H9 (cell line): ENCODE data around the gene ELF1. TPM values are rescaled to one million over a fixed set of nuclear protein-coding genes. Genes with fewer than 3 reads are reported as not detected.

Experiments used
- DNase-seq: peaks from one replicate; pipeline ENCODE4 v3.0.0-alpha.2; 2017
- H2AFZ ChIP-seq: one replicate; pipeline ENCODE4 v1.6.1; 2013; ENCODE audit warnings: mild to moderate bottlenecking, low read length, control low read depth, moderate library complexity
- H2AK5ac ChIP-seq: 2 replicates; pipeline ENCODE4 v1.6.1; 2013; ENCODE audit warnings: low read length, control low read depth, mixed read lengths; ENCODE audit not compliant: insufficient read length
- H2BK120ac ChIP-seq: one replicate; pipeline ENCODE4 v1.6.1; 2013; ENCODE audit warnings: low read depth, mild to moderate bottlenecking, low read length, control low read depth, inconsistent platforms; ENCODE audit not compliant: poor library complexity, severe bottlenecking
- H2BK12ac ChIP-seq: 2 replicates; pipeline ENCODE4 v1.6.1; 2013; ENCODE audit warnings: low read length, control low read depth, mixed read lengths, low read depth; ENCODE audit not compliant: insufficient read length
- H2BK15ac ChIP-seq: 2 replicates; pipeline ENCODE4 v1.6.1; 2013; ENCODE audit warnings: low read depth, low read length, control low read depth
- H2BK20ac ChIP-seq: one replicate; pipeline ENCODE4 v1.6.1; 2013; ENCODE audit warnings: low read depth, mild to moderate bottlenecking, low read length, control low read depth, inconsistent platforms; ENCODE audit not compliant: poor library complexity, severe bottlenecking
- H2BK5ac ChIP-seq: 2 replicates; pipeline ENCODE4 v1.6.1; 2013; ENCODE audit warnings: low read length, control low read depth, mixed read lengths; ENCODE audit not compliant: insufficient read length
- H3K14ac ChIP-seq: 2 replicates; pipeline ENCODE4 v1.6.1; 2013; ENCODE audit warnings: low read length, control low read depth; ENCODE audit not compliant: insufficient read depth
- H3K18ac ChIP-seq: 2 replicates; pipeline ENCODE4 v1.6.1; 2013; ENCODE audit warnings: low read depth, mild to moderate bottlenecking, mixed read lengths, low read length, control low read depth; ENCODE audit not compliant: insufficient read length
- H3K23ac ChIP-seq: 2 replicates; pipeline ENCODE4 v1.6.1; 2013; ENCODE audit warnings: low read length, control low read depth, mixed read lengths, low read depth; ENCODE audit not compliant: insufficient read length
- H3K23me2 ChIP-seq: 2 replicates; pipeline ENCODE4 v1.6.1; 2013; ENCODE audit warnings: low read depth, mild to moderate bottlenecking, mixed read lengths, low read length, control low read depth; ENCODE audit not compliant: insufficient read length, poor library complexity, severe bottlenecking
- H3K27ac ChIP-seq: 2 replicates; pipeline ENCODE4 v1.5.1; 2013; ENCODE audit warnings: low read length, control low read depth, mixed read lengths, low read depth; ENCODE audit not compliant: insufficient read length
- H3K27me3 ChIP-seq: 2 replicates; pipeline ENCODE4 v1.6.1; 2013; ENCODE audit warnings: low read length, control low read depth, inconsistent platforms; ENCODE audit not compliant: insufficient read depth
- H3K4ac ChIP-seq: 2 replicates; pipeline ENCODE4 v1.6.1; 2013; ENCODE audit warnings: low read depth, mild to moderate bottlenecking, control low read depth, inconsistent platforms, low read length, moderate library complexity
- H3K4me1 ChIP-seq: 2 replicates; pipeline ENCODE4 v1.6.1; 2013; ENCODE audit warnings: low read length, control low read depth, inconsistent platforms; ENCODE audit not compliant: insufficient read depth
- H3K4me2 ChIP-seq: 2 replicates; pipeline ENCODE4 v1.6.1; 2013; ENCODE audit warnings: low read length, control low read depth, mixed read lengths; ENCODE audit not compliant: insufficient read length, insufficient read depth
- H3K56ac ChIP-seq: 2 replicates; pipeline ENCODE4 v1.6.1; 2013; ENCODE audit warnings: low read depth, mild to moderate bottlenecking, mixed read lengths, low read length, control low read depth; ENCODE audit not compliant: insufficient read length
- H3K79me1 ChIP-seq: 2 replicates; pipeline ENCODE4 v1.6.1; 2013; ENCODE audit warnings: low read depth, mild to moderate bottlenecking, moderate library complexity, low read length, control low read depth, inconsistent platforms; ENCODE audit not compliant: insufficient read depth, poor library complexity, severe bottlenecking
- H3K79me2 ChIP-seq: 2 replicates; pipeline ENCODE4 v1.6.1; 2013; ENCODE audit warnings: low read length, control low read depth, inconsistent platforms; ENCODE audit not compliant: insufficient read depth
- H3K9ac ChIP-seq: 2 replicates; pipeline ENCODE4 v1.6.1; 2013; ENCODE audit warnings: low read length, control low read depth, mixed read lengths; ENCODE audit not compliant: insufficient read length; ENCODE audit errors: extremely low read depth
- H3K9me3 ChIP-seq: one replicate; pipeline ENCODE4 v1.6.1; 2013; ENCODE audit warnings: low read depth, low read length, inconsistent platforms; ENCODE audit not compliant: control insufficient read depth
- H3T11ph ChIP-seq: one replicate; pipeline ENCODE4 v1.6.1; 2013; ENCODE audit warnings: mild to moderate bottlenecking, low read length, control low read depth, inconsistent platforms
- H4K20me1 ChIP-seq: one replicate; pipeline ENCODE4 v1.6.1; 2013; ENCODE audit not compliant: control insufficient read depth, insufficient read length, insufficient read depth
- H4K5ac ChIP-seq: 2 replicates; pipeline ENCODE4 v1.6.1; 2013; ENCODE audit warnings: low read depth, mild to moderate bottlenecking, mixed read lengths, low read length, control low read depth; ENCODE audit not compliant: insufficient read length
- H4K8ac ChIP-seq: replicated peaks from 2 replicates; pipeline ENCODE4 v1.6.1; 2013; ENCODE audit warnings: low read length, control low read depth, mixed read lengths, low read depth; ENCODE audit not compliant: insufficient read length
- H4K91ac ChIP-seq: 2 replicates; pipeline ENCODE4 v1.6.1; 2013; ENCODE audit warnings: low read depth, mild to moderate bottlenecking, moderate library complexity, mixed read lengths, low read length, control low read depth; ENCODE audit not compliant: insufficient read length
- H3K27ac Mint-ChIP-seq, 3 experiments: 2 replicates in 2 of 3; 3 replicates in 1 of 3; pipeline ENCODE4 v1.8.0; 2020 to 2021; ENCODE audit warnings: mixed read lengths in 3 of 3, mild to moderate bottlenecking in 1 of 3, moderate library complexity in 1 of 3
- H3K27me3 Mint-ChIP-seq: 2 replicates; pipeline ENCODE4 v1.8.0; 2021; ENCODE audit warnings: low read depth, mild to moderate bottlenecking, moderate library complexity, mixed read lengths
- H3K36me3 Mint-ChIP-seq, 3 experiments: 2 replicates in 2 of 3; 3 replicates in 1 of 3; pipeline ENCODE4 v1.8.0; 2020 to 2021; ENCODE audit warnings: low read depth in 3 of 3, mixed read lengths in 3 of 3; ENCODE audit not compliant: insufficient read depth in 1 of 3
- H3K4me1 Mint-ChIP-seq, 2 experiments: 2 replicates each; pipeline ENCODE4 v1.8.0; 2020; ENCODE audit warnings: mixed read lengths in 2 of 2
- H3K4me3 Mint-ChIP-seq, 2 experiments: 2 replicates in 1 of 2; 3 replicates in 1 of 2; pipeline ENCODE4 v1.8.0; 2020 to 2021; ENCODE audit warnings: mild to moderate bottlenecking in 2 of 2, mixed read lengths in 2 of 2, moderate library complexity in 1 of 2
- H3K9me3 Mint-ChIP-seq, 2 experiments: 2 replicates in 1 of 2; 3 replicates in 1 of 2; pipeline ENCODE4 v1.8.0; 2020; ENCODE audit warnings: mild to moderate bottlenecking in 2 of 2, mixed read lengths in 2 of 2, moderate library complexity in 1 of 2
- WGBS: extraction: QIAGEN DNeasy Blood & Tissue Kit; methylation state at CpG from one replicate; pipeline ENCODE4 v1.1.7; 2013; ENCODE audit warnings: missing lambda C conversion rate, low lambda C conversion rate, mixed read lengths; ENCODE audit not compliant: insufficient read length; ENCODE audit errors: extremely low coverage; 5-methylcytosine and 5-hydroxymethylcytosine counted together
- total RNA-seq: library from RNA; stranded (reverse); gene quantifications from 2 replicates; pipeline ENCODE4 v1.2.1, GENCODE V29; 2021
- TF ChIP-seq, protein P1 (sequence below): fragments of 200-600 bp; sonication (generic); conservative IDR thresholded peaks from 3 replicates; pipeline ENCODE4 v1.8.0; 2021; ENCODE audit warnings: antibody characterized with exemption, mild to moderate bottlenecking

ELF1 gene
- total RNA-seq, 1 experiment from 2014 or later: 15.5 TPM

DNA sequence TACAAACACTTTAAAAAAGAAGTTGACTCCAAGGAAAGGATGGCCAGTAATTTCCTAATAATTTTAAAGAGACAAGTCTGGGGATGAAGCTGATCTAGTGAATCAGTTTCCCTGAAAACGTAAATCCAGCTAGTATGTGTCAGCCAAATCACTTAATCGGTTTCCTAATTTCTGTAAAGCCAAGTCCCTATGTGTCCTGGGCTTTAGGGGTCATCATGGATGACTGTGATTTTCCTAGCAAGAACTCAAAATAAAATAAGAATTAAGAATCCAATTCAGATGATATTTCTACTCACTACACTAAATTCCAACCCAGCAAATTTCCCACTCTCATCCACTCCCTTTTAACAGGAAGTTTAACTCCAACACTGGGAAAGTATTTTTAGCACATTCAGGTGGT is 35.9 kb downstream of the ELF1 start:
- Histone ChIP-seq H3K23ac (no peak overlapping the region), H3K79me2 (no peaks in the 10 kb centered on the region), H3K79me1 (no peaks in the 10 kb centered on the region), H2AK5ac (no peak overlapping the region), H4K91ac (no peak overlapping the region), H4K8ac (no peak overlapping the region), H3K9me3 (no peaks in the 10 kb centered on the region), H4K20me1 (no peaks in the 10 kb centered on the region), H3K27ac (no peak overlapping the region), H3K14ac (no peak overlapping the region), H3K4me2 (no peak overlapping the region), H3K27me3 (no peaks in the 10 kb centered on the region), H3K23me2 (no peaks in the 10 kb centered on the region), H3K9ac (no peak overlapping the region), H2BK12ac (no peak overlapping the region), H3K4ac (no peak overlapping the region), H3K56ac (no peak overlapping the region), H3K18ac (no peak overlapping the region), H2BK5ac (no peak overlapping the region), H2BK20ac (no peak overlapping the region), H2BK120ac (no peak overlapping the region), H2AFZ (no peak overlapping the region), H4K5ac (no peak overlapping the region), H2BK15ac (no peak overlapping the region), H3K4me1 (no peaks in the 10 kb centered on the region), H3T11ph (no peak overlapping the region)
- Mint-ChIP-seq H3K4me3 (no peak overlapping the region), H3K4me1 (peaks cover 10 to 15% of the 10 kb centered on the region in 2 experiments), H3K9me3 (no peaks in the 10 kb centered on the region), H3K36me3 (no peaks in the 10 kb centered on the region), H3K27ac (peak overlapping the region in 1 of 3 experiments; percentile 43; a peak in 1 of 7 replicates), H3K27me3 (no peaks in the 10 kb centered on the region)
- no CpG with 5 or more reads among the region's 2 CpGs for WGBS
- TF ChIP-seq, protein P1, sequence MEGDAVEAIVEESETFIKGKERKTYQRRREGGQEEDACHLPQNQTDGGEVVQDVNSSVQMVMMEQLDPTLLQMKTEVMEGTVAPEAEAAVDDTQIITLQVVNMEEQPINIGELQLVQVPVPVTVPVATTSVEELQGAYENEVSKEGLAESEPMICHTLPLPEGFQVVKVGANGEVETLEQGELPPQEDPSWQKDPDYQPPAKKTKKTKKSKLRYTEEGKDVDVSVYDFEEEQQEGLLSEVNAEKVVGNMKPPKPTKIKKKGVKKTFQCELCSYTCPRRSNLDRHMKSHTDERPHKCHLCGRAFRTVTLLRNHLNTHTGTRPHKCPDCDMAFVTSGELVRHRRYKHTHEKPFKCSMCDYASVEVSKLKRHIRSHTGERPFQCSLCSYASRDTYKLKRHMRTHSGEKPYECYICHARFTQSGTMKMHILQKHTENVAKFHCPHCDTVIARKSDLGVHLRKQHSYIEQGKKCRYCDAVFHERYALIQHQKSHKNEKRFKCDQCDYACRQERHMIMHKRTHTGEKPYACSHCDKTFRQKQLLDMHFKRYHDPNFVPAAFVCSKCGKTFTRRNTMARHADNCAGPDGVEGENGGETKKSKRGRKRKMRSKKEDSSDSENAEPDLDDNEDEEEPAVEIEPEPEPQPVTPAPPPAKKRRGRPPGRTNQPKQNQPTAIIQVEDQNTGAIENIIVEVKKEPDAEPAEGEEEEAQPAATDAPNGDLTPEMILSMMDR: no peak
- DNase-seq: no peak
